ENCODE data around the gene TSPAN17. TPM values are rescaled to one million over a fixed set of nuclear protein-coding genes. Genes with fewer than 3 reads are reported as not detected.
"Not testable (repeated sequence)": the region's sequence is repeated elsewhere in the genome, so short reads cannot be mapped to it uniquely, and the experiment has no call there.

Gene TSPAN17
- total RNA-seq, 2 donors from 2014 or later: 14.2 to 19.3 TPM

DNA sequence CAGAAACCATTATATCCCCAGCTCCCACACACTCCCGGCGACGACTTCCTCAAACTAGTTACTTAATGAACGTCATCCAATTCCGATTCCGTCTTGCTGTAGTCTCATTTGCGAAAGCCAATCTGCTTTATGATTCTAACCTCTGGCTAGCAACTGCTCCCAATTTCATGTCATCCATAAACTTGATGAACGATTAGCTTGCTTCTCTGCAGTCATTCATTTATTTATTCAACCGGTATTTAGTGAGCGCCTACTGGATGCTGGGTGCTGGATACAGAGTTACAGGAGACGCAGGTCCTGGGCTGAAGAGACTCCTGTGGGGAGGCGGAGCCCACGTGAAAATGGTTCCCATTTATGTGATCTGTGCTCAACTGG is 46.2 kb downstream of the TSPAN17 start:
- DNase-seq (no peak), ATAC-seq (no peak)
- H3K27ac Mint-ChIP-seq: no peak overlapping the region
- H3K27me3 Mint-ChIP-seq: peaks cover 85% of the 10 kb centered on the region
- H3K9me3 ChIP-seq (ENCODE audit: control insufficient read depth, low read length, poor library complexity, severe bottlenecking): no peaks in the 10 kb centered on the region
- peaks cover 9% of the 10 kb centered on the region for H3K4me1 Mint-ChIP-seq
- H3K4me3 Mint-ChIP-seq: no peak overlapping the region
- H3K36me3 Mint-ChIP-seq (ENCODE audit: low read depth): peaks cover 10% of the 10 kb centered on the region

DNA sequence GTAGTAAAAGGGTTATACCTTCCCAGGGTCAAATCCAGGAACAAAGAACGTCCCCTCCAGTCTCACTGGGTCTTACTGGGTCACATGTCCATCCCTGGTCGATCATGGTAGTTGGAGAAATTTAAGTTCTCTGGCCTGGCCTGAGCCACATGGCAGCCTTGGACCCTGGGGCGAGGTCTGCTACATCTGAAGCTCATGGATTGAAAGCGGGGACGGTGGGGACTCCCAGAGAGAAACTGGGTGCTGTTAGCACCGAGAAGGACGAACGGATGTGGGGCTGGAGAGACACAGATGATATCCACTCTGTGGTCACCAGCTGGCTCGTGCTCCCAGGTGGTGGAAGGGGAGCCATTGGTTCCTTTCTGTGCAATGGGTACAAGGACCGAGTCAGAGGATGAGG is 46.9 kb downstream of the TSPAN17 start:
- Mint-ChIP-seq H3K27ac (no peak overlapping the region), H3K4me3 (no peak overlapping the region)
- ATAC-seq: no peak

GRCh38 chr5:176694631-176695030 is 47.3 kb downstream of the TSPAN17 start:
- DNase-seq (no peak), ATAC-seq (no peak)
- H3K4me1 Mint-ChIP-seq: peaks cover 9% of the 10 kb centered on the region
- peaks cover 10% of the 10 kb centered on the region for H3K36me3 Mint-ChIP-seq (ENCODE audit: low read depth)
- H3K27ac Mint-ChIP-seq: no peak overlapping the region
- H3K9me3 ChIP-seq (ENCODE audit: control insufficient read depth, low read length, poor library complexity, severe bottlenecking): no peaks in the 10 kb centered on the region
- H3K4me3 Mint-ChIP-seq: no peak overlapping the region
- peaks cover 92% of the 10 kb centered on the region for H3K27me3 Mint-ChIP-seq

More for the DNA sequence above, 46.9 kb downstream of the TSPAN17 start:
- no peaks in the 10 kb centered on the region for H3K9me3 ChIP-seq (ENCODE audit: control insufficient read depth, low read length, poor library complexity, severe bottlenecking)
- DNase-seq: no peak
- Mint-ChIP-seq H3K27me3 (peaks cover 92% of the 10 kb centered on the region), H3K36me3 (ENCODE audit: low read depth) (peaks cover 10% of the 10 kb centered on the region), H3K4me1 (peaks cover 9% of the 10 kb centered on the region)

DNA sequence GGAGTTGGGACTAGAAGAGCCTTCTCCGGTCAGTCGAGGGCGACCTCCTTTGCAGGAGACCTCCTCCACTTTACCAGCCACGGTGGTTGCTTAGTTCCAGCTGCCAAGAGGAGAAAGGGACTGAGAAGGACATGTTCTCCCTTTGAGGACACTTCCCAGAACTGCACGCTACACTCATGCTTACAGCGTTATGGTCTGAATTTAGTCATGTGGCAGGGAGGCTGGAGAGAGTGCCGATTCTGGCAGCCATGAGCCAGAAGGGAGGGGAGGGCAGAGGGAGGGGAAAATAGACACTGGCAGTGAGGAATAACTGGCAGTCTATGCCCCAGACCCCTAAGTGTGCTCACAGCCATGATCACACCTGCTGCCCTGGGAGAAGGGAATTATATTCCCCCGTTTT is 47.8 kb downstream of the TSPAN17 start:
- H3K4me3 Mint-ChIP-seq: no peak overlapping the region
- DNase-seq (no peak), ATAC-seq (no peak)
- H3K36me3 Mint-ChIP-seq (ENCODE audit: low read depth): peaks cover 10% of the 10 kb centered on the region
- H3K4me1 Mint-ChIP-seq: peaks cover 9% of the 10 kb centered on the region
- H3K27ac Mint-ChIP-seq: no peak overlapping the region
- H3K27me3 Mint-ChIP-seq: peaks cover 92% of the 10 kb centered on the region
- no peaks in the 10 kb centered on the region for H3K9me3 ChIP-seq (ENCODE audit: control insufficient read depth, low read length, poor library complexity, severe bottlenecking)

DNA sequence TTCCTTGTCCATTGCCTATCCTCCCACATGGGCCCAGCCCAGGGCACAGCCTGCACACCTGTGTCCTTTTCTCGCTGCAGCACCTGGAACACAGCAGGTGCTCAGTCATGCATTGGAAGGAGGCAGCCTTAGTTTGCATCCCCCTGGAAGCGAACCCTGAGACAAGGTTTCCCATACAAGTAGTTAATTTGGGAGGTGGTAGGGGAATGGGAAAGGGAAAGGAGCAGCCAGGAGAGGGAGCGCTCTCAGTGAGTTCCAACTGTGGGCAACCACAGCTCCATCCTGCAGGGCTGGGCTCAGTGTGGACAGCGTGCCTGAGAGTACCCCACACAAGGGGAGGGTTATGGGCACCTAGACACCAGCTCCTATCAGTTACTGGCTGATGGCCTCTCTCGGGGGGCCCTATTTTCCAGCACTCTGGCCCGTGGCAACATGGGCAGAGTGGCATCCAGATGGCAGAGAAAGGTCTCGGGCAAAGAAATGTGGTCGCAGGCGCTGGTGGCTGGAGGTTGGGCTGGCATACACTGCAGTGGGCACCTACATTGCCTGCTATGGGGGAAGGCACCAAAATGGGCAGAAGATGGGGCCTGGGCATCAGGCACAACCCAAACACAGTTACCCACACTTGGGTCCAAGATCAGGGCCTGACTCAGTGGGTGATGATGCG is 50.1 kb downstream of the TSPAN17 start:
- Mint-ChIP-seq H3K27me3 (peaks cover 95% of the 10 kb centered on the region), H3K36me3 (ENCODE audit: low read depth) (peaks cover 6% of the 10 kb centered on the region), H3K4me3 (no peak overlapping the region), H3K27ac (no peak overlapping the region), H3K4me1 (peaks cover 7% of the 10 kb centered on the region)
- no peak for ATAC-seq
- no peak for DNase-seq
- H3K9me3 ChIP-seq (ENCODE audit: control insufficient read depth, low read length, poor library complexity, severe bottlenecking): no peaks in the 10 kb centered on the region

DNA sequence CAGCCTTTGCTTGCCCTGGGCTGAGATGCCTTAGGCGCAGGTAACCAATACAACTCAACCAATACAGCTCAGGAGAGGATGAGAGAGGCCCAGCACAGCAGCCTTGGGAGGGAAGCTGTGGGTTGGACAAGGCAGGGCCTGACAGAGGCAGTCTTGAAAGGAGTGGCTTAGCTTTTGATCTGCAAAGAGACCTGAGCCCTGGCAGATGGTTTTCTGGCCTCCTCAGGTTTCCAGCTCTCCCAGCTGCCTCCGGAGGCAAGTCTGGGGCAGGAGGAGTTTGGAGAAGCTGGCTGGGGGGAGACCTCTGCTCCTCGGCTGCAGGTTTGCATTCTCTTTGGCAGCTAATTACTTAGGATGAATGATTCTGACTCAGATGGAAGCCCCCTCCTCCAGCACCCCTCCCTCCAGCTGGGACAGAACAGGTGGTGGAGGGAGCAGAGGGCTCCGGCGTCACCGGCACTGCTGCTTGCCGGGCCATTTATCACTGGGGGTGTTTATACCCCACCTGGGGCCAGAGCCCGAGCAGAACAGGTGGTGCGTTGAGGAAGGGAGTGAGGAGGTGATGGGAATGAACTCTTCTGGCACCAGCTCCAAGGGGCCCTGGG is 50.8 kb downstream of the TSPAN17 start:
- Mint-ChIP-seq H3K27me3 (peaks cover 92% of the 10 kb centered on the region), H3K27ac (no peak overlapping the region), H3K36me3 (ENCODE audit: low read depth) (peaks cover 6% of the 10 kb centered on the region), H3K4me1 (peaks cover 6% of the 10 kb centered on the region), H3K4me3 (no peak overlapping the region)
- ATAC-seq (no peak), DNase-seq (no peak)
- no peaks in the 10 kb centered on the region for H3K9me3 ChIP-seq (ENCODE audit: control insufficient read depth, low read length, poor library complexity, severe bottlenecking)

DNA sequence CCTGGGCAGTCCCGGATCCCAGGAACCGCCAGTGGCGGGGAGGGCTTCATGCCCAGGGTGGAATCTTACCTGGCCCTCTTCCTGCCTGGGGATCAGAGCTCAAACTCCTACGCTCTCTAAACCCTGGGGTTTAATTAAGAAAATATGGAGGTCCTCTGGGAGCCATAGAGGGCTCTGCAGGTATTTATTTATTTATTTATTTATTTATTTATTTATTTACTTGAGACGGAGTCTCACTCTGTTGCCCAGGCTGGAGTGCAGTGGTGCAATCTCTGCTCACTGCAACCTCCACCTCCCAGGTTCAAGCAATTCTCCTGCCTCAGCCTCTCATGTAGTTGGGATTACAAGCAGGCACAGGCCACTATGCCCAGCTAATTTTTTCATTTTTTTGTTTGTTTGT is 52.2 kb downstream of the TSPAN17 start:
- H3K27ac Mint-ChIP-seq; H3K36me3 Mint-ChIP-seq (ENCODE audit: low read depth); H3K4me3 Mint-ChIP-seq; ATAC-seq; H3K4me1 Mint-ChIP-seq; H3K9me3 ChIP-seq (ENCODE audit: control insufficient read depth, low read length, poor library complexity, severe bottlenecking); DNase-seq: not testable (repeated sequence)
- H3K27me3 Mint-ChIP-seq: peaks cover 89% of the 10 kb centered on the region

GRCh38 chr5:176700239-176700847 is 53.1 kb downstream of the TSPAN17 start:
- no peaks in the 10 kb centered on the region for H3K9me3 ChIP-seq (ENCODE audit: control insufficient read depth, low read length, poor library complexity, severe bottlenecking)
- peaks cover 6% of the 10 kb centered on the region for H3K36me3 Mint-ChIP-seq (ENCODE audit: low read depth)
- peaks cover 3% of the 10 kb centered on the region for H3K4me1 Mint-ChIP-seq
- H3K27me3 Mint-ChIP-seq: peaks cover 92% of the 10 kb centered on the region
- ATAC-seq (no peak), DNase-seq (no peak)
- no peak overlapping the region for H3K4me3 Mint-ChIP-seq
- H3K27ac Mint-ChIP-seq: no peak overlapping the region

GRCh38 chr5:176702671-176703641 is 55.7 kb downstream of the TSPAN17 start:
- Mint-ChIP-seq H3K27ac (no peak overlapping the region), H3K36me3 (ENCODE audit: low read depth) (peaks cover 3% of the 10 kb centered on the region), H3K4me3 (no peak overlapping the region), H3K27me3 (peaks cover 73% of the 10 kb centered on the region), H3K4me1 (no peaks in the 10 kb centered on the region)
- DNase-seq (no peak), ATAC-seq (no peak)
- H3K9me3 ChIP-seq (ENCODE audit: control insufficient read depth, low read length, poor library complexity, severe bottlenecking): no peaks in the 10 kb centered on the region

- Mint-ChIP-seq H3K4me3 (no peak overlapping the region), H3K27me3 (peaks cover 71% of the 10 kb centered on the region), H3K4me1 (no peaks in the 10 kb centered on the region), H3K36me3 (ENCODE audit: low read depth) (no peaks in the 10 kb centered on the region), H3K27ac (no peak overlapping the region)
- DNase-seq (no peak), ATAC-seq (no peak)
- H3K9me3 ChIP-seq (ENCODE audit: control insufficient read depth, low read length, poor library complexity, severe bottlenecking): no peaks in the 10 kb centered on the region
Observed at GRCh38 chr5:176703857-176704256, 56.6 kb downstream of the TSPAN17 start.

DNA sequence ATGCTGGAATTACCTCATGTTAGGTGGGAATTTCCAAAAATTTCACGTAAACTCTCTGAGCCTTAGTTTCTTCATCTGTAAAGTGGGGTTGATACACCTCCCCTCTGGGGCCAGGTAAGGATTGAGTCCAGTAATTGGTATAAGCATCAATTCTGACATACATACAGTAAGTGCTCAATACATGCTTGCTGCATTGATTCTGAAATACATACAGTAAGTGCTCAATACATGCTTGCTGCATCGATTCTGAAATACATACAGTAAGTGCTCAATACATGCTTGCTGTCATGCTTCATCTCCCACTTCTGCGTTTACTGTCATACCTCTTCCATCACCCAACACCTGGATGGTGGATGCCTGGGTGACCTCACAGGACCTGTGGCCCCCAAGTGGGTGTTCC is 57.1 kb downstream of the TSPAN17 start:
- H3K4me3 Mint-ChIP-seq: no peak overlapping the region
- H3K27ac Mint-ChIP-seq: no peak overlapping the region
- H3K4me1 Mint-ChIP-seq: no peaks in the 10 kb centered on the region
- H3K9me3 ChIP-seq (ENCODE audit: control insufficient read depth, low read length, poor library complexity, severe bottlenecking): no peaks in the 10 kb centered on the region
- DNase-seq (no peak), ATAC-seq (no peak)
- no peaks in the 10 kb centered on the region for H3K36me3 Mint-ChIP-seq (ENCODE audit: low read depth)
- H3K27me3 Mint-ChIP-seq: peaks cover 70% of the 10 kb centered on the region

GRCh38 chr5:176704817-176705216 is 57.5 kb downstream of the TSPAN17 start:
- no peaks in the 10 kb centered on the region for H3K4me1 Mint-ChIP-seq
- peaks cover 73% of the 10 kb centered on the region for H3K27me3 Mint-ChIP-seq
- H3K9me3 ChIP-seq (ENCODE audit: control insufficient read depth, low read length, poor library complexity, severe bottlenecking): no peaks in the 10 kb centered on the region
- ATAC-seq: no peak
- no peak overlapping the region for H3K4me3 Mint-ChIP-seq
- no peak for DNase-seq
- no peaks in the 10 kb centered on the region for H3K36me3 Mint-ChIP-seq (ENCODE audit: low read depth)
- H3K27ac Mint-ChIP-seq: no peak overlapping the region

Data from T-helper 17 cell (primary cell).